HG02571 (cell line): Measurements from ENCODE around the gene THRSP.
"Not testable (repeated sequence)": the region's sequence is repeated elsewhere in the genome, so short reads cannot be mapped to it uniquely, and the experiment has no call there.

Source experiments
- ATAC-seq: cut with Tn5 transposase; IDR thresholded peaks from one replicate; pipeline ENCODE4 v1.9.1; 2021; ENCODE audit warnings: mild to moderate bottlenecking, moderate library complexity; ENCODE audit not compliant: unreplicated experiment

The THRSP gene

DNA sequence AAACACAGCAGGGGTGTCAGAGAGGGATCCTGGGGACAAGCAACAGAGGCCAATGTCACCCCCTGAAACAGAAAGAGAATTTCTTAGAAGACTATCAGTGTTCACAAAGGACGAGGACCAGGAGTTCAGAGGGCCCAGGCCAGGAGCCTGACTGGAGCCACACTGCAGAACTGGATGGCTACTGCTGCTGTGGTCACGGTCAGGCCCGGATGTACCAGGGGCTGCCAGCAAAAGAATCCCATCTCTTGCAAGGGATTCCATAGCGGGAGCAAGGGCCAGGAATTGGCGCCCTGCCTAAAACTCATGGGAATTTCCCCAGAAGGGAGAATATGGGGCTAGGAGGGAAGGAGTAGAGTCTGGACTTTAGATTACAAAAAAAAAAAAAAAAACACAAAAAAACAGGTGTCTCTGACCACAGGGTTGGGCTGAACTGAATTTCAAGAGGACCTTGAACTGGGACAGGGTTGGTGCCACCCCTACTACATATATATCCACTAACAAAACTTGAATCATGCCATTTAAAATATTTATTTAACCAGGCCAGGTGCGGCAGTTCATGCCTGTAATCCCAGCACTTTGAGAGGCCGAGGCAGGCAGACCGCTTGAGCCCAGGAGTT, 24.9 kb upstream of the THRSP start:
- no peak for ATAC-seq

- ATAC-seq = no peak
Measured at GRCh38 chr11:78039391-78039918, 24.2 kb upstream of the THRSP start.

- ATAC-seq = no peak
Measured at GRCh38 chr11:78039919-78040671, 23.6 kb upstream of the THRSP start.

- ATAC-seq = no peak
Measured at GRCh38 chr11:78040691-78041379, 22.8 kb upstream of the THRSP start.

DNA sequence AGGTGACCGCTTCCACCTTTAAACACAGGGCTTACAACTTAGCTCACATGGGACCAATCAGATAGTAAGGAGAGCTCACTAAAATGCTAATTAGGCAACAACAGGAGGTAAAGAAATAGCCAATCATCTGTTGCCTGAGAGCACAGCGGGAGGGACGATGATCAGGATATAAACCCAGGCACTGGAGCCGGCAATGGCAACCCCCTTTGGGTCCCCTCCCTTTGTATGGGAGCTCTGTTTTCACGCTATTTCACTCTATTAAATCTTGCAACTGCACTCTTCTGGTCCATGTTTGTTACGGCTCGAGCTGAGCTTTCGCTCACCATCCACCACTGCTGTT, 22.3 kb upstream of the THRSP start:
- ATAC-seq = not testable (repeated sequence)

GRCh38 chr11:78041843-78042440, 21.7 kb upstream of the THRSP start:
- no peak for ATAC-seq

- ATAC-seq = no peak
Measured at GRCh38 chr11:78044706-78045105, 19.0 kb upstream of the THRSP start.

- ATAC-seq = no peak
Measured at GRCh38 chr11:78045851-78046485, 17.7 kb upstream of the THRSP start.

GRCh38 chr11:78046486-78046854, 17.2 kb upstream of the THRSP start:
- no peak for ATAC-seq

DNA sequence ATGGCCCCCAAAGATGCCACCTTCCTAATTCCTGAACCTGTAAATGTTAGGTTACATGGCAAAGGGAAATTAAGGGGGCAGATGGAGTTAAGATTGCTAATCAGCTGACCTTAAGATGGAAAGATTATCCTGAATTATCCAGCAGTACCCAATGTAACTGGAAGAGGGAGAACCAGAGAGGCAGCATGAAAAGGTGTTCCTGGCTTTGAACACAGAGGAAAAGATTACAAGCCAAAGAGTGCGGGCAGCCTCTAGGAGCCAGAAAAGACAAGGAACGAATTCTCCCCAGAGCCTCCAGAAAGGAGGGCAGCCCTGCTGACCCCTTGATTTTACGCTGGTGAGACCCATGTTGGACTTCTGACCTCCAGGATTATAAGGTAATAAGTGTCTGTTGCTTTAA, 15.1 kb upstream of the THRSP start:
- ATAC-seq = no peak

GRCh38 chr11:78049348-78049747, 14.3 kb upstream of the THRSP start:
- no peak for ATAC-seq

- ATAC-seq = no peak
Measured at GRCh38 chr11:78050964-78051831, 12.5 kb upstream of the THRSP start.

DNA sequence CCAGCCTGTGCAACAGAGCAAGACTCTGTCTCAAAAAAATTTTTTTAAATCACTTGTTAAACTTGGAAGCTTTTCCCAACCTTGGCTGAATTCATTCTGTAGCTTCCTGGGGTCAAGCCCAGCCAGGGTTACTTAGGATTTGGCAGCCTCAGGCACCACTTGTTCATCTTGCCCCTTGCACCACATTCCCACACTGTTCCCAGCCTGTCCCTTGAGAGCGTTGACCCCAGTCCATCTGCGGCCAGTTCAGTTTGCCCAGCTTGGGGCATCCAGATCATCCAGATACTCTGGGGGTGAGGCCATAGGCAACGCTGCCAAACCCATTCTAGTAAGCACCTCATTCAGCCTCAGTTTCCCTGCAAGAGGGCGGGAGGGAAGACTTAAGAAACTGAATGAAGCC, 8.7 kb upstream of the THRSP start:
- no peak for ATAC-seq

GRCh38 chr11:78056093-78056492, 7.6 kb upstream of the THRSP start:
- no peak for ATAC-seq

DNA sequence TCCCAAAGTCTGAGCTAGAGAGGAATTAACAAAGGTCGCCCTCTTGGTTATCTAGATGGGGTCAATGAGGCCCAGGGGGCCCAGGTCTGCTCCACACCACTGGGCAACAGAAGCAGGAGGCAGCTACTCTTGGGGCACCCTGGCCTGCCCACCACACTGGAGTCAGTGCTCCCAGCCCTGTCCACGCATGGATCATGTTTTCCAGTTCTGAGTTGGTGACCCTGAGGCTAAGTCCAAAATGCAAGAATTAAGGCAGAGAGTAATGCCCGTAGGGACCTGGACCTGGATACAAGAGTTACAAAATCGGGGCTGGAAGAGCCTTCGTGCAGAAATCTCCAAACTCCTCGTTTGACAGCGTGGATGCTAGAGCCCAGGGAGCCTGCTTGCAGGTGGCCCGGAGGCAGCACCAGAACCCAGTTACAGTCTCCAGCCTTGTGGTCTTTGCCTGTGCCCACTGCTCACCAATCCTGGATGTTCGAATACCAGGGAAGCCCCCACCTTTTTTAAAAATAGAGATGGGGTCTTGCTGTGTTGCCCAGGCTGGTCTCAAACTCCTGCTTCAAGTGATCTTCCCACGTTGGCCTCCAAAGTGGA, 6.1 kb upstream of the THRSP start:
- ATAC-seq = no peak

GRCh38 chr11:78059749-78060328, 3.8 kb upstream of the THRSP start:
- ATAC-seq = not testable (repeated sequence)

GRCh38 chr11:78060533-78060932, 3.1 kb upstream of the THRSP start:
- ATAC-seq = no peak

DNA sequence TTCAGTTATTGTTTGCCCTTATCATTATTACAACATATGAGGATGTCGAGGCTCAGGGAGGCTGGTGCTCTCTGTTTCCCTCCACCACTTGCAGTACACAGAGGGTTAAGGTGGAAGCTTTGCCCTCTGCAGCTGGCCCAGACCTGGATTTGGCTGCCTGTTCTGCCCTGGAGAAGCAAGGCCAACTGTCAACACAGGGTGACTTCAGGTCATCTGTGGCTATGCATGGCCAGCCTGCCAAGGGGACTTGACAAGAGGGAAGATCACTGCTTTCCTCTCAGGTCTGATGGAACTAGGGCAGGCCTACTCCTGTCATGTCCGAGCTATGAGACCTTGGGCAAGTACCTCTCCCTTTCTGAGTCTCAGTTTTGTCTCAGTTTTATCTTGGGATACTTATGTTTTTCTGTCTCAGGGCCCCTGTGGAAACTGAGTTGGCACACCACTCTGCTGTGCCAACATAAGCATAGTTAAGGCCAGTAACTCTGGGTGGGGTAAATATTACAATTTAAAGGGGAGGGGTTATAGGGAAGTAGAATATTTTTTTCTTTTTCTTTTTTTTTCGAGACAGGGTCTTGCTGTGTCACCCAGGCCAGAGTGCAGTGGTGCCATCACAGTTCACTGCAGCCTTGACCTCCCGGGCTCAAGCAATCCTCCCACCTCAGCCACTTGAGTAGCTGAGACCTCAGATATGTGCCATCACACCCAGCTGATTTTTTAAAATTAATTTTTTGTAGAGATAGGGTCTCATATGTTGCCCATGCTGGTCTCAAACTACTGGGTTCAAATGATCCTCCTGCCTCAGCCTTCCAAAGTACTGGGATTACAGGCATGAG, 2.4 kb upstream of the THRSP start:
- no peak for ATAC-seq

DNA sequence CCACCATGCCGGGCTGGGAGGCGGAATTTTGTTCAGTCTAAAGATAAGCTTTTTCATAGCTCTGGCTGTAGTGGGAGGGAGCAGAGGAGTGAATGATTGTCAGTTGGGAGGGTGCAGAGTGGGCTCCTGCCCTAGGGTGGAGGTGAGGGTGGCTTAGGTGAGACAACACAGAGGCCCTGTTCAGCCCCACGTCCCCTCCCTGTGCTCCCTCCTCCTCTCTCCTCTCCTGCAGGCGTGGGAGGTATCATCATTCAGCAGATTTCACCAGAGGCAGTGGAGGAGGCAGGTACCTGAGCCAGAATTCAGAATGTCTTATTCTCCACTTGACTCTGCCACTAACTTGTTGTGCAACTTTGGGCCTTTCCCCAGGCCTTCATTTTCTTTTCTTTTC, 1.7 kb upstream of the THRSP start:
- no peak for ATAC-seq
